ENCODE data around the gene RAB10.

- TF ChIP-seq RXRA (IDR thresholded peaks at IDR 0.05) (no peak), CTCF (IDR thresholded peaks at IDR 0.05; ENCODE audit: low read depth, low read length, missing input control) (no peak), TAF1 (conservative IDR thresholded peaks at IDR 0.05) (no peak), ZBTB33 (IDR thresholded peaks at IDR 0.05) (no peak), YY1 (IDR thresholded peaks at IDR 0.05) (no peak), MAX (IDR thresholded peaks at IDR 0.05) (no peak), RAD21 (IDR thresholded peaks at IDR 0.05) (no peak), HNF4A (conservative IDR thresholded peaks at IDR 0.05) (no peak)
Observed at GRCh38 chr2:26170795-26171194, 136.9 kb downstream of the RAB10 start.

Measured in liver (tissue), 3 donors.